ENCODE measurements around the gene JAM3.

DNA sequence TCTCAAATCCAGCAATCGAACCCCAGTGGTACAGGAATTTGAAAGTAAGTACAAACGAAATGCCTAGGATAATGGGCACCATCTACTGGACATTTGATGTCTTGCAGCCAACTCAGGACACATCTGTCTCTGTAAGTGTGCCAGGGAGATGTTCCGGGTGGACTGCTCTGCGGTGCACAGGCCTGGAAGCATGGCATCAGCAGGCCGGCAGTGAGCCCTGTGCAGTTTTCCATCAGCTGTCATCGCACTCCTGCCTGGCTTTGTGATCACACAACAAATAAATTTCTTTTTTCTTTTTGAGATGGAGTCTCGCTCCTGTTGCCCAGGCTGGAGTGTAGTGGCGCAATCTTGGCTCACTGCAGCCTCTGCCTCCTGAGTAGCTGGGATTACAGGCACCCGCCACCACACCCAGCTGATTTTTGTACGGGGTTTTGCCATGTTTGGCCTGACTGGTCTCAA, 71.0 kb downstream of the JAM3 start:
- peak; percentile 59 for TF ChIP-seq CTCF (IDR thresholded peaks at IDR 0.05; ENCODE audit: low read length)
- TF ChIP-seq EZH2 (optimal IDR thresholded peaks at IDR 0.05; ENCODE audit: low read depth, low read length) = no peak
